ENCODE measurements around the gene UNC13D. TPM values are rescaled to one million over a fixed set of nuclear protein-coding genes. Genes with fewer than 3 reads are reported as not detected.
A peak's percentile ranks its signal among the peaks of the same experiment; 100 is the strongest.

UNC13D gene
- polyA plus RNA-seq, 3 donors, result 28.4 to 111 (median 53.3) TPM

GRCh38 chr17:75822800-75823166 lies 21.4 kb downstream of the UNC13D start:
- WGBS (ENCODE audit: insufficient coverage), result 100% methylated on average over 3 of the region's 3 CpGs
- no peaks in the 10 kb centered on the region for H3K27me3 ChIP-seq (ENCODE audit: control insufficient read depth in 2 of 2, insufficient read depth in 2 of 2, low read length in 2 of 2)
- no peak overlapping the region for H3K4me3 Mint-ChIP-seq
- no peaks in the 10 kb centered on the region for H3K27me3 Mint-ChIP-seq (ENCODE audit: low read depth in 3 of 3)
- H3K27ac ChIP-seq (ENCODE audit: low read depth in 1 of 2, low read length in 2 of 2), result no peak overlapping the region
- H3K36me3 ChIP-seq (replicated peaks in 1 of 2; ENCODE audit: control insufficient read depth in 1 of 2, insufficient read depth in 2 of 2, low read length in 2 of 2), result peaks cover 49 to 82% of the 10 kb centered on the region in 2 donors
- no peaks in the 10 kb centered on the region for H3K9me3 Mint-ChIP-seq
- peak overlapping the region in 1 of 7 donors; percentile 73 for H3K27ac Mint-ChIP-seq
- no peak for TF ChIP-seq CTCF (IDR thresholded peaks at IDR 0.05)
- no peak overlapping the region for H2AFZ ChIP-seq (ENCODE audit: insufficient read depth, low read depth, low read length, poor library complexity, severe bottlenecking)
- peaks cover 40 to 64% of the 10 kb centered on the region in 2 donors for H3K36me3 Mint-ChIP-seq
- H3K4me1 ChIP-seq (ENCODE audit: control insufficient read depth in 1 of 2, insufficient read depth in 2 of 2, low read length in 2 of 2), result no peaks in the 10 kb centered on the region
- intact Hi-C loops (cut with micrococcal nuclease), result loop anchor here in 1 of 2 donors (5.0 kb wide), 1 partner anchor 60 kb away; no protein-coding TSS in a partner anchor
- no peak overlapping the region for H3K4me3 ChIP-seq (replicated peaks in 1 of 3; ENCODE audit: low read depth in 2 of 3, low read length in 3 of 3)
- H3K4me2 ChIP-seq (replicated peaks; ENCODE audit: extremely low read depth, low read length, poor library complexity, severe bottlenecking), result no peak overlapping the region
- DNase-seq, result no peak
- no peaks in the 10 kb centered on the region for H3K9me3 ChIP-seq (replicated peaks in 1 of 2; ENCODE audit: control insufficient read depth in 1 of 2, insufficient read depth in 1 of 2, low read length in 2 of 2)
- peaks cover 19% of the 10 kb centered on the region for H4K20me1 ChIP-seq (ENCODE audit: insufficient read depth, low read length)
- no peaks in the 10 kb centered on the region for H3K79me2 ChIP-seq (ENCODE audit: insufficient read depth, low read length)
- H3K4me1 Mint-ChIP-seq, result peaks cover 2% of the 10 kb centered on the region
- H3K9ac ChIP-seq (ENCODE audit: insufficient read depth, low read length, poor library complexity, severe bottlenecking), result no peak overlapping the region

- Mint-ChIP-seq H3K9me3 (no peaks in the 10 kb centered on the region), H3K4me1 (peaks cover 2% of the 10 kb centered on the region), H3K4me3 (no peak overlapping the region), H3K27me3 (ENCODE audit: low read depth in 3 of 3) (no peaks in the 10 kb centered on the region), H3K36me3 (peaks cover 43 to 69% of the 10 kb centered on the region in 2 donors), H3K27ac (peak overlapping the region in 2 of 7 donors; percentile 57 to 72)
- intact Hi-C loops (cut with micrococcal nuclease), result loop anchor here in 1 of 2 donors (5.0 kb wide), 1 partner anchor 60 kb away; no protein-coding TSS in a partner anchor
- no peak for TF ChIP-seq CTCF (IDR thresholded peaks at IDR 0.05)
- Histone ChIP-seq H3K9ac (ENCODE audit: insufficient read depth, low read length, poor library complexity, severe bottlenecking) (no peak overlapping the region), H3K27ac (ENCODE audit: low read depth in 1 of 2, low read length in 2 of 2) (no peak overlapping the region), H3K79me2 (ENCODE audit: insufficient read depth, low read length) (no peaks in the 10 kb centered on the region), H3K4me3 (replicated peaks in 1 of 3; ENCODE audit: low read depth in 2 of 3, low read length in 3 of 3) (no peak overlapping the region), H3K9me3 (replicated peaks in 1 of 2; ENCODE audit: control insufficient read depth in 1 of 2, insufficient read depth in 1 of 2, low read length in 2 of 2) (no peaks in the 10 kb centered on the region), H3K4me1 (ENCODE audit: control insufficient read depth in 1 of 2, insufficient read depth in 2 of 2, low read length in 2 of 2) (no peaks in the 10 kb centered on the region), H3K27me3 (ENCODE audit: control insufficient read depth in 2 of 2, insufficient read depth in 2 of 2, low read length in 2 of 2) (no peaks in the 10 kb centered on the region), H2AFZ (ENCODE audit: insufficient read depth, low read depth, low read length, poor library complexity, severe bottlenecking) (no peak overlapping the region), H3K36me3 (replicated peaks in 1 of 2; ENCODE audit: control insufficient read depth in 1 of 2, insufficient read depth in 2 of 2, low read length in 2 of 2) (peaks cover 50 to 82% of the 10 kb centered on the region in 2 donors), H3K4me2 (replicated peaks; ENCODE audit: extremely low read depth, low read length, poor library complexity, severe bottlenecking) (no peak overlapping the region), H4K20me1 (ENCODE audit: insufficient read depth, low read length) (peaks cover 14% of the 10 kb centered on the region)
- no peak for DNase-seq
- 69% methylated on average over 15 of the region's 18 CpGs for WGBS (ENCODE audit: insufficient coverage)
Observed at GRCh38 chr17:75822119-75822799, 21.9 kb downstream of the UNC13D start.
